Activated naive CD4-positive, alpha-beta T cell treated with anti-CD3 and anti-CD28 coated beads, Interleukin-2, amount 10 ng/mL, durations not matched to agents 5 hours and 36 hours (primary cell): ENCODE measurements around the gene GALNT11. TPM values are rescaled to one million over a fixed set of nuclear protein-coding genes. Genes with fewer than 3 reads are reported as not detected.

Source experiments
- total RNA-seq, 2 experiments: library from RNA; stranded (reverse); gene quantifications; one replicate each; pipeline ENCODE4 v1.2.3, GENCODE V29; 2021

The GALNT11 gene
- total RNA-seq = 10 to 100 TPM; 17.4 to 21.4 TPM

GRCh38 chr7:152025077-152025936 lies at the start of gene GALNT11:
TSS of gene GALNT11 (plus strand) at chr7:152025674. CDS start at chr7:152094228, 68,554 bp downstream.

Other genes with a start within 250 kb of the GALNT11 start
- gene PRKAG2, start 148.6 kb upstream of the GALNT11 start, total RNA-seq = 10 to 100 TPM; 26.5 to 29.2 TPM
- not detected for gene GALNTL5, start 69.2 kb upstream of the GALNT11 start, total RNA-seq